Measurements from ENCODE around the gene MTERF2.
A peak's percentile ranks its signal among the peaks of the same experiment; 100 is the strongest.

Gene MTERF2

GRCh38 chr12:106987846-106988245 lies 900 bp upstream of the MTERF2 start:
- no peak for DNase-seq (ENCODE audit: low read depth)

- no peak for DNase-seq (ENCODE audit: low read depth)
Measured at GRCh38 chr12:106986135-106986534, 811 bp downstream of the MTERF2 start.

GRCh38 chr12:106985479-106985878 lies 1.5 kb downstream of the MTERF2 start:
- DNase-seq (ENCODE audit: low read depth) = no peak

GRCh38 chr12:106984588-106985137 lies 2.3 kb downstream of the MTERF2 start:
- no peak for DNase-seq (ENCODE audit: low read depth)

- DNase-seq (ENCODE audit: low read depth) = no peak
Measured at GRCh38 chr12:106982229-106982628, 4.7 kb downstream of the MTERF2 start.

- DNase-seq (ENCODE audit: low read depth) = peak; percentile 84
Measured at GRCh38 chr12:106981788-106982187, 5.2 kb downstream of the MTERF2 start.

GRCh38 chr12:106980944-106981343 lies 6.0 kb downstream of the MTERF2 start:
- DNase-seq (ENCODE audit: low read depth) = no peak

GRCh38 chr12:106978035-106978800 lies 8.7 kb downstream of the MTERF2 start:
- no peak for DNase-seq (ENCODE audit: low read depth)

- DNase-seq (ENCODE audit: low read depth) = no peak
Measured at GRCh38 chr12:106976668-106977067, 10.3 kb downstream of the MTERF2 start.

- DNase-seq (ENCODE audit: low read depth) = peak; percentile 55
Measured at GRCh38 chr12:106975993-106976658, 10.8 kb downstream of the MTERF2 start.

GRCh38 chr12:106975098-106975497 lies 11.8 kb downstream of the MTERF2 start:
- DNase-seq (ENCODE audit: low read depth) = no peak

- DNase-seq (ENCODE audit: low read depth) = no peak
Measured at GRCh38 chr12:106974511-106974910, 12.4 kb downstream of the MTERF2 start.

GRCh38 chr12:106973545-106973944 lies 13.4 kb downstream of the MTERF2 start:
- DNase-seq (ENCODE audit: low read depth) = no peak

- DNase-seq (ENCODE audit: low read depth) = no peak
Measured at GRCh38 chr12:106971065-106971464, 15.9 kb downstream of the MTERF2 start.

GRCh38 chr12:106964526-106964925 lies 22.4 kb downstream of the MTERF2 start:
- no peak for DNase-seq (ENCODE audit: low read depth)

- DNase-seq (ENCODE audit: low read depth) = no peak
Measured at GRCh38 chr12:106962286-106962685, 24.7 kb downstream of the MTERF2 start.

GRCh38 chr12:106960443-106960842 lies 26.5 kb downstream of the MTERF2 start:
- no peak for DNase-seq (ENCODE audit: low read depth)

- DNase-seq (ENCODE audit: low read depth) = no peak
Measured at GRCh38 chr12:106957583-106957982, 29.4 kb downstream of the MTERF2 start.

GRCh38 chr12:106956048-106956578 lies 30.8 kb downstream of the MTERF2 start:
- peak; percentile 71 for DNase-seq (ENCODE audit: low read depth)

GRCh38 chr12:106955377-106956047 lies 31.4 kb downstream of the MTERF2 start, which contains the start of gene TMEM263:
TMEM263 (plus strand) TSS chr12:106955907; CDS start chr12:106967117, 11,210 bp downstream.
- peak; percentile 98 for DNase-seq (ENCODE audit: low read depth)

- peak; percentile 39 for DNase-seq (ENCODE audit: low read depth)
Measured at GRCh38 chr12:106954462-106955376, 32.2 kb downstream of the MTERF2 start.
